HUES6 (cell line): ENCODE data around the gene HDAC1.

Experiments used
- H3K27ac ChIP-seq: 2 replicates; pipeline ENCODE4 v1.7.0; 2013; ENCODE audit warnings: low read depth, mild to moderate bottlenecking, low read length, inconsistent platforms
- H3K27me3 ChIP-seq: 2 replicates; pipeline ENCODE4 v1.6.1; 2013; ENCODE audit warnings: low read length; ENCODE audit not compliant: control insufficient read depth, insufficient read depth
- H3K36me3 ChIP-seq: 2 replicates; pipeline ENCODE4 v1.6.1; 2013; ENCODE audit warnings: low read length; ENCODE audit not compliant: control insufficient read depth, insufficient read depth
- H3K4me1 ChIP-seq: 2 replicates; pipeline ENCODE4 v1.6.1; 2013; ENCODE audit warnings: low read length; ENCODE audit not compliant: control insufficient read depth, insufficient read depth
- H3K4me3 ChIP-seq: 2 replicates; pipeline ENCODE4 v1.5.1; 2013; ENCODE audit warnings: low read depth, low read length
- H3K9ac ChIP-seq: one replicate; pipeline ENCODE4 v1.6.1; 2013; ENCODE audit warnings: mild to moderate bottlenecking, low read length
- H3K9me3 ChIP-seq: 2 replicates; pipeline ENCODE4 v1.6.1; 2013; ENCODE audit warnings: low read depth, low read length; ENCODE audit not compliant: control insufficient read depth, insufficient read depth

HDAC1 gene

GRCh38 chr1:32305310-32305709 is 13.4 kb downstream of the HDAC1 start:
- Histone ChIP-seq H3K4me1 (no peaks in the 10 kb centered on the region), H3K9ac (no peak overlapping the region), H3K27me3 (no peaks in the 10 kb centered on the region), H3K4me3 (no peak overlapping the region), H3K9me3 (0 out of 2 replicates have a peak, but pooled peaks cover 2% of the 10 kb centered on the region), H3K27ac (no peak overlapping the region), H3K36me3 (peaks cover 44% of the 10 kb centered on the region)

- Histone ChIP-seq H3K27me3 (no peaks in the 10 kb centered on the region), H3K27ac (no peak overlapping the region), H3K9me3 (0 out of 2 replicates have a peak, but pooled peaks cover 2% of the 10 kb centered on the region), H3K4me1 (no peaks in the 10 kb centered on the region), H3K9ac (no peak overlapping the region), H3K4me3 (no peak overlapping the region), H3K36me3 (peaks cover 41% of the 10 kb centered on the region)
These were observed 15.4 kb downstream of the HDAC1 start for GRCh38 chr1:32307324-32307723.

GRCh38 chr1:32309960-32310359 is 18.1 kb downstream of the HDAC1 start:
- H3K4me1 ChIP-seq: no peaks in the 10 kb centered on the region
- H3K9me3 ChIP-seq: no peaks in the 10 kb centered on the region
- H3K4me3 ChIP-seq: no peak overlapping the region
- peaks cover 19% of the 10 kb centered on the region for H3K36me3 ChIP-seq
- H3K27ac ChIP-seq: no peak overlapping the region
- H3K9ac ChIP-seq: no peak overlapping the region
- no peaks in the 10 kb centered on the region for H3K27me3 ChIP-seq

- Histone ChIP-seq H3K27ac (no peak overlapping the region), H3K4me3 (no peak overlapping the region), H3K4me1 (no peaks in the 10 kb centered on the region)
These were observed 20.0 kb downstream of the HDAC1 start for GRCh38 chr1:32311709-32312393.

GRCh38 chr1:32316903-32317277 is 25.0 kb downstream of the HDAC1 start:
- Histone ChIP-seq H3K36me3 (peaks cover 36% of the 10 kb centered on the region), H3K27ac (no peak overlapping the region), H3K4me1 (no peaks in the 10 kb centered on the region), H3K9ac (no peak overlapping the region), H3K4me3 (no peak overlapping the region), H3K9me3 (no peaks in the 10 kb centered on the region), H3K27me3 (no peaks in the 10 kb centered on the region)

More at GRCh38 chr1:32311709-32312393, 20.0 kb downstream of the HDAC1 start:
- peaks cover 8% of the 10 kb centered on the region for H3K36me3 ChIP-seq
- H3K9me3 ChIP-seq: no peaks in the 10 kb centered on the region
- no peaks in the 10 kb centered on the region for H3K27me3 ChIP-seq
- no peak overlapping the region for H3K9ac ChIP-seq

GRCh38 chr1:32318127-32318869 is 26.4 kb downstream of the HDAC1 start:
- Histone ChIP-seq H3K4me1 (no peaks in the 10 kb centered on the region), H3K27ac (no peak overlapping the region), H3K36me3 (peaks cover 42% of the 10 kb centered on the region), H3K4me3 (no peak overlapping the region), H3K27me3 (no peaks in the 10 kb centered on the region), H3K9me3 (no peaks in the 10 kb centered on the region), H3K9ac (no peak overlapping the region)

GRCh38 chr1:32321712-32322291 is 29.9 kb downstream of the HDAC1 start:
- H3K36me3 ChIP-seq: peaks cover 57% of the 10 kb centered on the region

GRCh38 chr1:32327204-32327603 is 35.3 kb downstream of the HDAC1 start:
- Histone ChIP-seq H3K4me3 (no peak overlapping the region), H3K36me3 (peaks cover 80% of the 10 kb centered on the region), H3K9me3 (no peaks in the 10 kb centered on the region), H3K4me1 (peaks cover 1% of the 10 kb centered on the region; the same call in 1 of the 2 replicates), H3K27me3 (no peaks in the 10 kb centered on the region), H3K27ac (no peak overlapping the region), H3K9ac (no peak overlapping the region)

More at GRCh38 chr1:32321712-32322291, 29.9 kb downstream of the HDAC1 start:
- no peaks in the 10 kb centered on the region for H3K9me3 ChIP-seq
- H3K9ac ChIP-seq: no peak overlapping the region
- no peaks in the 10 kb centered on the region for H3K27me3 ChIP-seq
- H3K4me1 ChIP-seq: no peaks in the 10 kb centered on the region
- no peak overlapping the region for H3K27ac ChIP-seq
- H3K4me3 ChIP-seq: no peak overlapping the region

- Histone ChIP-seq H3K36me3 (peaks cover 93% of the 10 kb centered on the region), H3K9ac (no peak overlapping the region), H3K4me1 (peaks cover 17% of the 10 kb centered on the region), H3K9me3 (no peaks in the 10 kb centered on the region), H3K4me3 (no peak overlapping the region), H3K27me3 (no peaks in the 10 kb centered on the region), H3K27ac (no peak overlapping the region)
These were observed 38.1 kb downstream of the HDAC1 start for GRCh38 chr1:32329931-32330466.

- H3K9me3 ChIP-seq: no peaks in the 10 kb centered on the region
- H3K4me3 ChIP-seq: no peak overlapping the region
- H3K27ac ChIP-seq: no peak overlapping the region
- H3K4me1 ChIP-seq: peaks cover 17% of the 10 kb centered on the region
- H3K36me3 ChIP-seq: peaks cover 87% of the 10 kb centered on the region
- H3K9ac ChIP-seq: no peak overlapping the region
- no peaks in the 10 kb centered on the region for H3K27me3 ChIP-seq
These were observed 38.8 kb downstream of the HDAC1 start for GRCh38 chr1:32330558-32331151.
